ENCODE data around the gene GRIK4.
"Not testable (repeated sequence)": the region's sequence is repeated elsewhere in the genome, so short reads cannot be mapped to it uniquely, and the experiment has no call there.

The GRIK4 gene

DNA sequence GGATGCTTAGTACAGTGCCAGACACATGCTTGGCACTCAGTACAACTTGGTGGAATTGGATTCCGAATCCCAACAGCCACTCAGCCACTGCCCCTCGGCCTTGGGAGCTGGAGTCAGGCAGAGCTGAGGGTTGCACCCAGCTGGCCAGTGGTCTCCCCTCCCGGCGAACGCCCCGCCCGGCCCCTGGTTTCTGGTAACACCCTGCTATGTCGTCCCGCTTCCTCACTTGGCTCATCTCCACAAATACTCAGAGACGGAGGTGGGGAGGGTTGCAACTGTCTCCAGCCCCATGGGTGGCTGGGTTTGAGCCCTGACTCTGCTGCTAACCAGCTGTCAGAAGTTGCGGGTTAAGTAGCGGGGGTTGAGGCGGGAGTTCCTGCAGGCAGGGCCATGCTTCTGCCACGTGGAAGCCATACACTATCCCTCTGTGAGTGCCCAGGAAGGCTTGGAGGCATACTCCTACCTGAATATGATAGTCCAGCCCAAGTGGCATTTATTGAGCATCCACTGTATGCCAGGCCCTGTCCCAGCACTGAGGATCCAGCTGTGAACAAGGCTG is 67.1 kb downstream of the GRIK4 start:
- DNase-seq: no peak

DNA sequence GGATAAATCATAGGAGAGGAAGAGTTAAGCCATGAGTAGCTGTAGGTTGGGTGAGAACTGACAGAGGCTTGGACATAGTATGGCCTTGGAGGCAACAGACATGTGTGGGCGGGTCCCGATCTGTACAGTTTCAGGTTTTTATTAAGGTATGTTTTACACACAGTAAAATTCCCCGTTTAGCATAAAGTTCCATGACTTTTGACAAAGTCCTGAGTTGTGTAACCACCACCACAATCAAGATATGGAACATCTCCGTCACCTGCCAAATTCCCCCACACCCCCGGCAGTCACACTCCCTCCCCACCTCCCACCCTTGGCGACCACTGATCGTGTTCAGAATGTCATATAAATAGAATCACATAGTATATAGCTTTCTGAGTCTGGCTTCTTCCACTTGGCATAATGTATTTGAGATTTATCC is 68.1 kb downstream of the GRIK4 start:
- DNase-seq: no peak

DNA sequence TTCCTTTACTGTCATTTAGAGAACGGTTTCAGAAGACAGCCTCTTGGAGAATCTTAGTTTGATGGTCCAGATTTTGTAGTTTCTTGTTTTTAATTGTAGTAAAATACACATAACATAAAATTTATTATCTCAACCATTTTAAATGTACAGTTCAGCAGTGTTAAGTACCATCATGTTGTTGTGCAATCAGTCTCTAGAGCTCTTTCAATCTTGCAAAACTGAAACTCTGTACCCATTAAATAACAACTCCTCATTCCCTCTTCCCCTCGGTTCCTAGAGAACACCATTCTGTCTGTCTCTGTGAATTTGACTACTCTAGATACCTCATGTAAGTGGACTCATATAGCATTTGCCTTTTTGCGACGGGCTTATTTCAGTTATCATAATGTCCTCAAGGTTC is 69.8 kb downstream of the GRIK4 start:
- no peak for DNase-seq

DNA sequence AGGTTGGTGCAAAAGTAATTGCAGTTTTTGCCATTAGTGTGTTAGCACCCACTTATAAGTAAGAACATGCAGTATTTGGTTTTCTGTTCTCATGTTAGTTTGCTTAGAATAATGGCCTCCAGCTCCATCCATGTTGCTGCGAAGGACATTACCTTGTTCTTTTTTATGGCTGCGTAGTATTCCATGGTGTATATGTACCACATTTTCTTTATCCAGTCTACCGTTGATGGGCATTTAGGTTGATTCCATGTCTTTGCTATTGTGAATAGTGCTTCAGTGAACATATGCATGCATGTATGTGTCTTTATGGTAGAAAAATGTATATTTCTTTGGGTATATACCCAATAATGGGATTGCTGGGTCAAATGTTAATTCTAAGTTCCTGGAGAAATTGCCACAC is 71.0 kb downstream of the GRIK4 start:
- not testable (repeated sequence) for DNase-seq

DNA sequence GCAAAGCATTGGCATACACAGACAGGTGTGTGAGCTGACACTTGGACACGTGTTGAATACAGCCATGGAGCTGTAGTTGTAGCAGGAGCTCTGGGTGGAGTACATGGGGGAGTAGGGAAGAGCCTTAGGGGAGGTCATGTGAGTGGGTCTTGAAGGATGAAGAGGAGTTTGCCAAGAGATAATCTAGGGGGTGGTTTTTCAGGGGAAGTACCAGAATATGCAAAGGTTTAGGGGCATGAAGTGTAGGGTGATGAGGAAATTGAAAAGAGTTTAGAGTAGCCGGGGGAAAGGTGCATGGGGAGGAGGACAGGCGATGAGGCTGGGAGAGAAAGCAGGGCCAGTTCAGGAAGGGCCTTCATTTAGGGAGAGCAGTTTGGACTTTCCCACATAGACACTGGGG is 74.5 kb downstream of the GRIK4 start:
- DNase-seq: no peak

DNA sequence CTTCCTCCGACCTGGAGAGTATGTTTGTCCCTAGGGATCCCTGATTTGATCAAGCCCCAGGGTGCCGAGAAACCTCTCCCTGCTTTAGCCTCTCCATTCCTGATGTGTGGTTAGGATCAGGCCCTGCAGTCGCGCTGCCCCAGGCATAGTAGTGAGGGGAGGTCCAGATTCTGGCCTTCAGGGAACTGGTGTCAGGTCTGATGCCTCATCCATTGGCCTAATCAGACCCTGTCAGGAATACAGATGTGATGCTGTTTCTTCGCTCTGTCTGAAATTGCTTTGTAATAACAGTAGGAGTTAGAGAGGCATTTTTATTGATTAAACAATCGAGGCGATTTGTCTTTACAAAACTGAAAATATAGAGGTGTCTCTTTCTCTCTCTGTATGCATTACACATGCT is 75.2 kb downstream of the GRIK4 start:
- no peak for DNase-seq

DNA sequence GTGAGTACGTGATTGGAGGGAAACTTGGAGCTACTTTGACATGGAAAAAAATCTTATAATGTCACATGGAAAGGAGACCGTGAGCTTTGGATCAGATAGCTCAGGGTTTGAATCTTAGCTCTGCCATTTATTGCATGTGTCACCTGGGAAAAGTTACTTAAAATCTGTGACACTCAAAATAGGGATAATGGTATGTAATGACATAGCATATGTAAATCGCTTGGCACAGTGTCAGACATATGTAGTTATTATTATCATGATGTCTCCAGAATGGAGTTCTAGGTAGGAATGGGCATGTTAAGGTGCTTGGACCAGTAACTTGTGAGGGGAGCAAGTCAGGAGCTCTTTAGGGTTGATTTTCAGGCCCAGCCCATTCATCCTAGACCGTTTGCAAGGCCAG is 75.8 kb downstream of the GRIK4 start:
- DNase-seq: no peak

DNA sequence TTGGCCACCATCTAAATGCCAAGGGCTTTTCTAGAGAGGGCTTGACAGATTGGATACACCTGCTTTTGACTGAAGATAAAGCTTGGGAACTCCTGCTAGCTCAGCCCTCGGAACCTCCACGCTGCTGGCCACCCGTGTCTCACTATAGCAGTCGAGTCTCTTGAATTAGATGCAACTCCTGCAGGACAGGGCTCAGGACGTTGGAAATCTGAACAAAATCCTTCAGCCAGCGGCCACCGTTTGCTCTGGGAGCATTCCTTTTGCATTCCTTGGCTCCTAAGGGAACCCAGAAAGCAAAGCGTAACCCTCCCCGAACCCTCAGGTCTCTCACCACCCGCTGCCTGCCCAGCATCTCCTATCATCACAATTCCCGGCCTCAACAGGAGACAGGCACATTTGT is 77.8 kb downstream of the GRIK4 start:
- DNase-seq: no peak

DNA sequence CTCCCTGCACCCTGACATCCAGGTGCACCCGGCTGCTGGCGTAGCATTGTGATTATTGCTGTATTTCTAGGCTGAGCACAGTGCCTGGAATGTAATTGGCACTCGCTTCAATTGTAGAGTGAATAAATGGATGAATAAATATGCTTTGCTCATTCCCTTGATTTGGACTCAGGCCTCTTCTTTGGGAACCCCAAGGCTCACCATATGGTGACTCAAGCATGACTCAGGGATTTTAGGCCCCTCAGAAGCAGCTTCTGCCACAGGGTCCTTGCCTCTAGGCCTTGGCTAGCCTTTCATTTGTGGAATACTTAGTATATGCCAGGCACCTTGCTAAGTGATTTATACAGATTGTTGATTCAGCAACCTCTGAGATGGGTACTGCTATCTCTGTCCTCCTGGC is 78.9 kb downstream of the GRIK4 start:
- no peak for DNase-seq

DNA sequence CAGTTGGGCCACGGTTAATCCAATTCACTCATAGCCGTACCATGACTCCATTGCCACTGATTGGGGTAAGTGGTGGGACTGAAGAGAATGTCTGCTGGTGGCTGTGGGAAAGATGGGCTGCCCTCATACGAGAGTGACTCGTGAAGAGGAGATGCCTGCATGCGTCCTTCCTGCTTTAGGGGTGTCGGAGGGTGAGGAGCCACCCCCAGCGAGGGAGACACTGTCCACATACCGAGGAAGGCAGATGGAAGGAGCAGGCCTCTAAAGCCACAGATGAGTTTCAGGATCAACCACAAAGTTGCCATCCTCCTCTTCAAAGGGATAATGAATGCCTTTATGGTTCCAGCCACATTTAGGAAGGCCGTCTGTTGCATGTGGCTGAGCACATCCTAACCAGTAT is 83.2 kb downstream of the GRIK4 start:
- DNase-seq: no peak

DNA sequence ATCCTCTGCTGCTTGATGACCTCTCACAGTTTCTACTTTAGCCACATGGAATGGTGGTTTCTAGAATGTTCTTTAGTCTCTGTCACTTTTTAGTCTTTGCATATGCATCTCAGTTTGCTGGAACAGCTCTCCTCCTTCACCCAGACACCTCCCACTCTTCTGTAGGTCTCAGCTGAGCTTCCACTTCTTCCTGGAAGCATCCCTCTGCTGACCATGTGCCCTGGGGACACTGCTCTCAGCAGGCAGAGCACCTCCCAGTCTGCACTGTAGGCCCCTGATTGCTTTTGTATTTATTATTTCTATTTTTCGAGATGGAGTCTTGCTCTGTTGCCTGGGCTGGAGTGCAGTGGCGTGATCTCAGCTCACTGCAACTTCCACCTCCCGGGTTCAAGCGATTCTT is 84.0 kb downstream of the GRIK4 start:
- no peak for DNase-seq

DNA sequence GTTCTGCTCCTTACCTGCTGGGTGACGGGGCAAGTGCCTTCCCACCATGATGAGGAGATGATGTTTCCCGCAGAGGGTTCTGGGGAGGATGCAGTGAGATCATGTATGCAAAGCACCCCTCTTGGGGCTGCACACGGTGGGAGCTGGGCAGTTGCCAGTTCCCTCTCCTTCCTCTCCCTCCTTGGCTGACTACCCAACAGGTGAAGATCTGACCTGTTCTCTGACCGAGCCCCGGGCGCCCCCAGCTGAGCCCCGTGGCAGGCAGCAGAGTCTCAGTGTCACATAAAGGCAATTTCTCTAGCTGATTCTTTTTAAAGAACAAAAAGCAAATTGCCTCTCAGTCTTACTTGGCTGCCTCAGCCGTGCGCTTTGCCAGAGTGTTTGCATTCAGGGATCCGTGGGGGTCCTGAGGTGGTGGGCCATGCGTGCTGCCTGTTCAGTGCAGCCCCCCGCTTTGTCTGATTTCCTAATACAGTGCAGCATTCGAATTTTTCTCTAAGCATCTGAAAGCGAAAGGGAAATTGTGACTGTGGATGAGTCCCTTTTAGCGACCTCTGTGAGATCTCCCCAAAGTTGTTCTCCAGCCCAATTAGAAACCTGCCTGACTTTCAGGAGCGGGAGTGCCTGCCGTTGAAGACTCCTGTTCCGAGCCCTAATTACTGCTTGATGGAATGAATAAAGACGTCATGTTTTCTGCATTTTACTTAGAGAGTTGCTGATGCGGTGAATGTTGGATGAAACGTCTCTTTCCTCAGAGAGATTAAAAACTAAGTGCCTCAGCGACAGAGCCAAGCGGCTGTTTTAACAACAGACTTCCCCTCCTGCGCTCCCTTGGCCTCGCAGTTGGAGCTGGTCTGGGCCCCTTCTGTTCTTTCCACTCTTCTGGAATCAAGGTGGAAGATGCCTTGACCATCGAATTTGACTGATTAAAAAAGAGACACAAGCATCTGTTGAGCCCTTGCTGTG is 86.0 kb downstream of the GRIK4 start:
- no peak for DNase-seq

DNA sequence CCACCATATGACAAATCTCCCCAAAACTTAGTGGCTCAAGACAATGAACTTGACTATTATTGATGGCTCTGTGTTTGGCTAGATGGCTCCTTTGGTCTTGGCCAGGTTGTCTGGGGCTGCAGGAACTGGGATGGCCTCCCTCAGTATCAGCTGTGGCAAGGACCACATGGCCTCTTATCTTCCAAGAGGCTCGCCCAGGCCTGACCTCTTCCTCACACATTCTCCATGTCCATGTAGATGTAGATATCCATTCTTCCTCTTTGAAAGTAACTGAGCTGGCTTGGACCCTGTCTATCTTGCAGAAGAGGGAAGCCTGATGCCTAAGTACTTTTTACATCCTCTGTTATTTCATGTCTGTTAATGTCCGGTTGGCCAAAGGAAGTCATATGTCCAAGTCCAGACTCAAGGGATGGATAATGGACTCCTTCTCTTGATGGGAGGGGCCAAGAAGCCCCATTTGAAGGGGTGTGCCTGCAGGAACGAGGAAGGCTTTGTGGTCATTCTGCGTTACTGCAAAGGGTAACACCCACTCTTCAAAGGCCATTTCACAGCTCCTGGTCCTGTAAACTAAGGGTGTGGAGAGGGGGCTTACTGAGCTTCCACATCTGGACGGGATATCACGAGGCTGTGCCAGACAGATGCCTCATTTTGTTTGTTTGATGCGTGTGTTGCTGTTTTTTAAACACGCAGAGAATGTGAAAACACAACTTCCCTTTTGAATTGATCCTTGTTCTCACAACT is 87.1 kb downstream of the GRIK4 start:
- DNase-seq: no peak

DNA sequence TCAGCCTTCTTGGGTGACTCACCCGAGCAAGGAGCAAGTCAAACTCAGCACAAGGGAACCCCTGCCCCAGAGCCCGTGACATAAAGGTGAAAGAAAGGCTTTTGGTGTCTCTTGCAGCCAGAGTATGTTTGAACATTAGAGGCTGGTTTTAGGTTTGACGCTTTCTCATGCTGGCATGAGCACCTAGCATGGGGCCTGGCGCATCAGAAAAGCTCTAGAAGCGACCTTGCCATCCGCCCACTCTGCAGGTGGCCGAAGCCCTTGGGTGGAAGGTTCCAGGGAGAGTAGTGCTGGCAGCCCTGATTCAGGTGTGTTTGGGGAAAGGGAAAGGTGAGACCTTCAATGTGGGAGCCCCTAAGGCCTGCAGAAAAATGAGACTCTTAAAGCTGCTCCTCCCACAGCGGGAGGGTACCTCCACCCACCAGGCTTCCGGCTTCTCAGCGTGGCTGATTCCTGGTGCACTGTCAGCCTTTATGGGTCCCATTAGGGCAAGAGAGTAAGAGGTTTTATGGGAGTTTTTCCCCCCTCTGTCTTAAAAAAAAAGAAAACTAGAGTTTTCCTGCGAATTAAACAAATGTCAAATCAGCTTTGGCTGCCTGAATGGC is 88.4 kb downstream of the GRIK4 start:
- no peak for DNase-seq

DNA sequence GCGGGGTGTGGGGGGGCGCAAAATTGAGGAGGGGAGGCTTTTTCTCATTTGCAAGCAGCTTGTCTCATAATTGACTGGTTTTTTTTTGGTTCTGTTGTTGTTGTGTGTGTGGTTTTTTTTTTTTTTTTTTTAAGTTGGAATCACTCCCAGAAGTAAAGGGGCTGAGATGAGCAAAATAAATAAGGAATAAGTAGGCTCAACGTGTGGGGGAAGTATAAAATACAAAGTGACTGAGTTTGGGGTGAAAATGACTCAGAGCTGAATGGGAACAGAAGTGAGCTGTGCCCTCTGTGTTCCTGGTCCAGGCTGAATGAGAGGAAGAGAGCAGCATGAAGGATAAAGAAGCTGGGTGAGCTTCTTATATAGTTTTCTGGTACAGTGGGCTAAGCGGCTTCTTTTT is 90.0 kb downstream of the GRIK4 start:
- DNase-seq: no peak

DNA sequence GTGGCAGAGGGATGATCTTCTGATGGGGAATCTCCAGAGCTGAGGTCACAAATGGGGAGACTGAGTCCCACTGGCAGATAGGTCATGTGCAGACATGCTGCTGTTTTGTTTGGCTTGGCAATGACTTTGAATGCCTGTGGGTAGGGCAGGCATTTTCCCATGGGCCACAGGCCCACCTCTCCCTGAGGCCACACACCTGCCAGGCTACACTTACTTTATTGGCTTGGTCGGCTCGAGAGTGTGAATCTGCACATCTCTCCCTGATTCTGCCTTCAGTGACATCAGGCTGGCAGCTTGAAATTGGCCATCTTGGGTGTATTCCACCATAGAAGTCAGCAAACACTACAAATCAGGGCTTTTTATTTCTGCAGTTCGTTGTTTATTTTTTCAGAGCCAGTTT is 91.5 kb downstream of the GRIK4 start:
- DNase-seq: no peak

DNA sequence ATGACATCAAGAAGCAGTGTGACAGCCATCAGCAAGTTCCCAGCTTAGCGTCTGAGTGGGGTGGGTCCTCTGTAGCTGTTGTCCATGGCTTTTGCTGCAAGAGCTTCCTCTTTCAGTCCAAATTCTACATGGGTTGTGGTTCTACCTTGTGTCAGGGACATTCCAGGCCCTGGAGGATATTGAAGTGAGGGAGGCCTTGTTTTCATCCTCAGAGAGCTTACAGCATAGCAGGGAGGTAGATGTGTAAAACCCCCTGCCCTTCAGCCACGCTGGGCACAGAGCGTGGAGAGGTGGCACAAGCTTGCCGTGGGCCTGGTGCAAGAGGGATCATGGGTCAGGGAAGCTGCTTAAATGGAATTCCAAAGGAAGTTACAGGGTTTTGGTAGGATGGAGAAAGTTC is 93.9 kb downstream of the GRIK4 start:
- no peak for DNase-seq

DNA sequence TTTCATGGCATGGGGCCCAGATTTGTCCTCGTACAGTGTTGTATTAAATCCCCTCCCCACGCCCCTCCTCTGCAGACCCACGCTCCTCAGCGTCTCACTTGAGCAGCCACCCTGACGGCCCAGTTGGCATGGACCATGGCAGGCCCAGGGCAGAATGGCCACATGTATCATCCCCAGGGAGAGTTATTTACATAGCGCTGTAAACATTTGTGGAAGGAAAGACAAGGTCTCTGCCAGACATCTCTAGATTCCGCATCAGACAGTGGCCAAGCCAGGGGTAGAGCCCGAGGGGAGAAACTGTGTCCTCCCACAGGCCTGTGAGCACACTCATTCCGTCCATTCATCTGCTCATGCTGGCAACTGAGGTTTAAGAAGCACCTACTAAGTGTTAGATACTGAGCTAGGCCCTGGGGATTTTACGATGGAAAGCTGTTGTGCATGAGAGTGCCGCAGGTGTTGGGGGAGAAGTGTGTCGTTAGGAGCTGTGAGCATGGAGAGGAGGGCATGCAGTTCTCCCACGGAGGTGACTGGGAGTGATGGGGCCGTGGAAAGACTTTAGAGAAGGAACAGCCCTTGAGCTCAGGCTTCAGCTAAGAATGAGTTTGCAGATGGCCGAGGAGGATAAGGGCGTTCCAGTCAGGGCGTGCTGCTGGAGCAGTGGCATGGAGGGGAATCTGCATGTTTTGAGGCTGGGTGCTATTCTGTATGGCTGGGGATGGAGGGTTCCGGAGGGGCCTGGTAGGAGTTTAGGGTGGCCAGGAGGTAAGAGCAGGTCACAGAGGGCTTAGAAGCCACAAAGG is 94.9 kb downstream of the GRIK4 start:
- DNase-seq: no peak

DNA sequence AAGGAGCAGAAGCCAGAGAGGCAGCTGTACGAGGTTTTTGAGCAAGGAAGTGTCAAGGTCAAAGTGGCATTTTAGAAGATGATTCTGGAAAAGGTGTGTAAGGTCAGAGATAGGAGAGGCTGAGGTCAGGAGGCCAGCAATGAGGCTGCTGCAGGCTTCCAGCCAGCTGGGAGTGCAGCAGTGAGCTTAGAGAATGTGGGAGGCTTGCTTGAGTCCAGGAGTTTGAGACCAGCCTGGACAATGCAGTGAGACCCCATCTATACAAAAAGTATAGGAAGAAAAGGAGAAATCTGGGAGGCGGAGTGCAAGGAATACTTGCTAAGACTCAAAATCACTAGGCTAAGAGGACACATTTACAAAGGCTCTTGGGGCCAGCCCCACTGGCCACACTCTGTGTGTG is 96.5 kb downstream of the GRIK4 start:
- no peak for DNase-seq

DNA sequence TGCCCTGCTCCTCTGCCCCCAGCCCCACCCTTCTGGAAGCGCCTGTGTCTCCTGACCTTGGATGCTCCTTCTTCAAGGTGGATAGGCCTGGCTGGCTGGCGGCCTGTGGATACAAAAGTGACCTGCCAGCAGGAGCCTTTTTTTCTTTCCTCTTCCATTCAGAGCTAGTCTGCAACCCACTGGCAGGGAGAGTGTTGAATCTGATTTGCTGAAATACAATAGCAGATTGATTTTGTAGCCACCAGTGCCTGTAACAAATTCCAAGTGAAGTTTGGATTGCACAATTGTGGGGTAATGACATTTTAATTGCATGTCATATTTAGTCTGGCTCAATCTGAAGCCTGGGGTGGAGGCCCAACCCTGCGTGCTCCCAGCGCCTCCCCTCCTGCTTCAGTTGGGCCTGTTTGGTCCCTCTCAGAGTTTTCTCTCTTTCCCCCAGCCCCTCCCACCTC is 97.2 kb downstream of the GRIK4 start:
- DNase-seq: no peak

DNA sequence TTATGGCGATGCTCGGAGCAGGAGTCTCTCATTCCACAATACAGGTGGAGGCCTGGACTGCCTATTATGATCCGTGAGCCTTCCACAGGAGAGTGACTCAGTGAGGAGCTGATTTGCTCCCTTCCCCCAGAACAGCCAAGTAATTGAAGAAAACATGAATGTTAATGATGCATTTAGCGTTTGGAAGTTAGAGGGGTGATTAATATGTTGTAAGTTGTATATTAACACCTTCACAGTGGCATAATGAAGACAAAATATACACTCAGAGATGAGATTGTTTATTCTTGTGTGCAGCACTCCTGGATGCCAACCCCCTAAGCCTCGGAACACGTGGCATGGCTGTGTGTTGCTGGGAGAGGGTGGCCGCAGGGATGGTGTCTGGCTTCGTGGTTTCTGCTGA is 98.6 kb downstream of the GRIK4 start:
- DNase-seq: no peak

DNA sequence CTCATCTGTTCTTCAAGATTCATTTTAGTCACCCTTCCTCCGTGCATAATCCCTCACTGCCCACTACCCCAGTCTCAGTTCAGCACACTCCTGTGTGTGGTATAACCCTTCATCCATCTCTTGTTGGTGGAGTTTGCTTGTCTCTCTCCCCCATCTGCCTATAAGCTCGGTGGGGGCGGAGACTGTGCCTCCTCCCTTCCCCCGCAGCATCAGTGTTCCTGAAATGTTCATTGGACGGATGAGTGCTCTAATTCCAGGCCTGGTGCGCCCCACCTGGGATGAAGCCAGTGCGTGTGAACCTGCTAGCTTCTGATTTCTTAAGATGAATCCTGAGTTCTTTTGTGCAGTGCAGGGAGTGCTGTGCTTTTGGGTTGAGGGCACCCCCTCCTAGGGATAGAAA is 100.0 kb downstream of the GRIK4 start:
- DNase-seq: no peak

Data from stimulated activated CD4-positive, alpha-beta T cell treated with anti-CD3 and anti-CD28 coated beads, Interleukin-12 subunit alpha, Interleukin-12 subunit beta, amount 100 ng/mL, for 4 hours (primary cell).